Natural killer cell treated with Interleukin-12 subunit alpha and Interleukin-12 subunit beta and Interleukin-15 and Interleukin-18, amount 100 ng/mL, for 72 hours (primary cell): ENCODE data around the gene RHCG. TPM values are rescaled to one million over a fixed set of nuclear protein-coding genes. Genes with fewer than 3 reads are reported as not detected.

ENCODE experiments used
- ATAC-seq, 2 donors: fragments of 150-1000 bp; cut with Tn5 transposase in 1 of 2; sonication (Bioruptor Pico), chemical (Tn5 transposase) in 1 of 2; 2 replicates each; pipeline ENCODE4 v1.10.0; 2021
- DNase-seq: peaks from one replicate; pipeline ENCODE4 v3.0.0; 2022; ENCODE audit warnings: low spot score
- H3K27ac Mint-ChIP-seq, 2 donors: 1 replicate in 1 of 2; 2 replicates in 1 of 2; pipeline ENCODE4 v1.8.0; 2022; ENCODE audit warnings: mixed read lengths in 2 of 2, mild to moderate bottlenecking in 1 of 2, moderate library complexity in 1 of 2
- H3K27me3 Mint-ChIP-seq, 2 donors: 1 replicate in 1 of 2; 2 replicates in 1 of 2; pipeline ENCODE4 v1.8.0; 2022; ENCODE audit warnings: mixed read lengths in 2 of 2
- H3K36me3 Mint-ChIP-seq: one replicate; pipeline ENCODE4 v1.8.0; 2022; ENCODE audit warnings: mixed read lengths
- H3K4me1 Mint-ChIP-seq, 2 donors: 1 replicate in 1 of 2; 2 replicates in 1 of 2; pipeline ENCODE4 v1.8.0; 2022; ENCODE audit warnings: low read depth in 2 of 2, mixed read lengths in 2 of 2, mild to moderate bottlenecking in 1 of 2
- H3K4me3 Mint-ChIP-seq: one replicate; pipeline ENCODE4 v1.8.0; 2022; ENCODE audit warnings: mixed read lengths
- H3K9me3 Mint-ChIP-seq: 2 replicates; pipeline ENCODE4 v1.8.0; 2022; ENCODE audit warnings: mixed read lengths
- total RNA-seq, 2 donors: library from RNA; stranded (reverse); gene quantifications; one replicate each; pipeline ENCODE4 v1.2.3, GENCODE V29; 2022

The RHCG gene
- not detected for total RNA-seq

GRCh38 chr15:89496155-89497098, at the start of gene RHCG:
Gene RHCG (minus strand): TSS chr15:89496583. CDS start chr15:89496544, 39 bp downstream.
- Mint-ChIP-seq H3K27me3 (peaks cover 6 to 22% of the 10 kb centered on the region in 2 donors), H3K9me3 (no peaks in the 10 kb centered on the region), H3K36me3 (no peaks in the 10 kb centered on the region), H3K4me1 (peaks cover 5 to 8% of the 10 kb centered on the region in 2 donors), H3K4me3 (peak within 1 kb of the TSS; percentile 38), H3K27ac (no peak within 1 kb of the TSS)
- peak in 1 of 2 donors; percentile 37 for ATAC-seq
- no peak for DNase-seq

GRCh38 chr15:89543389-89543788, 47.0 kb upstream of the RHCG start:
- H3K36me3 Mint-ChIP-seq, result no peaks in the 10 kb centered on the region
- no peaks in the 10 kb centered on the region for H3K9me3 Mint-ChIP-seq
- no peak for ATAC-seq
- DNase-seq, result no peak
- H3K27me3 Mint-ChIP-seq, result peaks cover 19 to 23% of the 10 kb centered on the region in 2 donors
- H3K4me1 Mint-ChIP-seq, result no peaks in the 10 kb centered on the region
- H3K4me3 Mint-ChIP-seq, result no peak overlapping the region
- no peak overlapping the region for H3K27ac Mint-ChIP-seq

GRCh38 chr15:89542369-89542768, 46.0 kb upstream of the RHCG start:
- H3K27me3 Mint-ChIP-seq, result peaks cover 25 to 32% of the 10 kb centered on the region in 2 donors
- no peak for ATAC-seq
- peaks cover 6% of the 10 kb centered on the region for H3K9me3 Mint-ChIP-seq
- no peak overlapping the region for H3K27ac Mint-ChIP-seq
- H3K4me3 Mint-ChIP-seq, result no peak overlapping the region
- H3K36me3 Mint-ChIP-seq, result peaks cover 9% of the 10 kb centered on the region
- no peak for DNase-seq
- H3K4me1 Mint-ChIP-seq, result no peaks in the 10 kb centered on the region

- ATAC-seq, result no peak
- H3K4me1 Mint-ChIP-seq, result no peaks in the 10 kb centered on the region
- no peak overlapping the region for H3K4me3 Mint-ChIP-seq
Observed at GRCh38 chr15:89539027-89539426, 42.6 kb upstream of the RHCG start.

GRCh38 chr15:89533861-89534544, 37.6 kb upstream of the RHCG start:
- no peak for ATAC-seq
- H3K9me3 Mint-ChIP-seq, result peaks cover 6% of the 10 kb centered on the region

More at GRCh38 chr15:89539027-89539426, 42.6 kb upstream of the RHCG start:
- DNase-seq, result no peak
- Mint-ChIP-seq H3K27me3 (peaks cover 33 to 42% of the 10 kb centered on the region in 2 donors), H3K36me3 (peaks cover 9% of the 10 kb centered on the region), H3K9me3 (peaks cover 6% of the 10 kb centered on the region), H3K27ac (no peak overlapping the region)

GRCh38 chr15:89531796-89532537, 35.6 kb upstream of the RHCG start:
- peaks cover 15 to 26% of the 10 kb centered on the region in 2 donors for H3K27me3 Mint-ChIP-seq
- no peaks in the 10 kb centered on the region for H3K36me3 Mint-ChIP-seq
- no peaks in the 10 kb centered on the region for H3K9me3 Mint-ChIP-seq
- DNase-seq, result no peak
- H3K27ac Mint-ChIP-seq, result no peak overlapping the region
- no peak for ATAC-seq
- no peaks in the 10 kb centered on the region for H3K4me1 Mint-ChIP-seq
- no peak overlapping the region for H3K4me3 Mint-ChIP-seq

More at GRCh38 chr15:89533861-89534544, 37.6 kb upstream of the RHCG start:
- no peak for DNase-seq
- Mint-ChIP-seq H3K27ac (no peak overlapping the region), H3K27me3 (peaks cover 24 to 40% of the 10 kb centered on the region in 2 donors), H3K4me1 (no peaks in the 10 kb centered on the region), H3K36me3 (peaks cover 9% of the 10 kb centered on the region), H3K4me3 (no peak overlapping the region)

- H3K4me3 Mint-ChIP-seq, result no peak overlapping the region
- no peaks in the 10 kb centered on the region for H3K36me3 Mint-ChIP-seq
- ATAC-seq (no peak), DNase-seq (no peak)
- peaks cover 11 to 23% of the 10 kb centered on the region in 2 donors for H3K27me3 Mint-ChIP-seq
- H3K4me1 Mint-ChIP-seq, result no peaks in the 10 kb centered on the region
- H3K27ac Mint-ChIP-seq, result no peak overlapping the region
- no peaks in the 10 kb centered on the region for H3K9me3 Mint-ChIP-seq
Observed at GRCh38 chr15:89530976-89531375, 34.6 kb upstream of the RHCG start.

GRCh38 chr15:89528757-89529352, 32.5 kb upstream of the RHCG start:
- no peak for ATAC-seq
- H3K27ac Mint-ChIP-seq, result no peak overlapping the region
- H3K4me1 Mint-ChIP-seq, result no peaks in the 10 kb centered on the region
- H3K9me3 Mint-ChIP-seq, result no peaks in the 10 kb centered on the region
- DNase-seq, result no peak
- no peak overlapping the region for H3K4me3 Mint-ChIP-seq
- H3K36me3 Mint-ChIP-seq, result no peaks in the 10 kb centered on the region
- H3K27me3 Mint-ChIP-seq, result peaks cover 3 to 7% of the 10 kb centered on the region in 2 donors

GRCh38 chr15:89526601-89527441, 30.4 kb upstream of the RHCG start:
- Mint-ChIP-seq H3K9me3 (no peaks in the 10 kb centered on the region), H3K4me3 (no peak overlapping the region), H3K4me1 (no peaks in the 10 kb centered on the region), H3K27me3 (peaks cover 7 to 8% of the 10 kb centered on the region in 2 donors), H3K27ac (no peak overlapping the region), H3K36me3 (no peaks in the 10 kb centered on the region)
- ATAC-seq, result peak; percentile 25 to 32
- DNase-seq, result no peak

GRCh38 chr15:89526181-89526580, 29.8 kb upstream of the RHCG start:
- no peak overlapping the region for H3K4me3 Mint-ChIP-seq
- H3K27ac Mint-ChIP-seq, result no peak overlapping the region
- H3K9me3 Mint-ChIP-seq, result no peaks in the 10 kb centered on the region
- peaks cover 7 to 8% of the 10 kb centered on the region in 2 donors for H3K27me3 Mint-ChIP-seq
- ATAC-seq, result no peak
- H3K36me3 Mint-ChIP-seq, result no peaks in the 10 kb centered on the region
- DNase-seq, result no peak
- no peaks in the 10 kb centered on the region for H3K4me1 Mint-ChIP-seq

- ATAC-seq (no peak), DNase-seq (no peak)
- Mint-ChIP-seq H3K27me3 (peaks cover 8 to 10% of the 10 kb centered on the region in 2 donors), H3K36me3 (no peaks in the 10 kb centered on the region), H3K4me3 (no peak overlapping the region), H3K9me3 (no peaks in the 10 kb centered on the region), H3K27ac (no peak overlapping the region), H3K4me1 (no peaks in the 10 kb centered on the region)
Observed at GRCh38 chr15:89524184-89524583, 27.8 kb upstream of the RHCG start.

- Mint-ChIP-seq H3K4me3 (no peak overlapping the region), H3K36me3 (no peaks in the 10 kb centered on the region), H3K4me1 (no peaks in the 10 kb centered on the region), H3K27ac (no peak overlapping the region), H3K27me3 (peaks cover 8 to 10% of the 10 kb centered on the region in 2 donors), H3K9me3 (no peaks in the 10 kb centered on the region)
- DNase-seq, result no peak
- ATAC-seq, result peak in 1 of 2 donors; percentile 43
Observed at GRCh38 chr15:89523101-89523500, 26.7 kb upstream of the RHCG start.
